Activated CD4-positive, alpha-beta memory T cell treated with anti-CD3 and anti-CD28 coated beads for 36 hours (primary cell): Measurements from ENCODE around the gene S1PR3. TPM values are rescaled to one million over a fixed set of nuclear protein-coding genes. Genes with fewer than 3 reads are reported as not detected.

Source experiments
- CTCF ChIA-PET: fragments of 350-600 bp; sonication (Branson Sonifier 250); formaldehyde crosslinking; loops from one replicate; lab custom pipeline; 2021; ENCODE audit warnings: antibody characterized with exemption, inconsistent platforms; lab: Charles Lee
- POLR2A ChIA-PET: fragments of 350-600 bp; sonication (Branson Sonifier 250); formaldehyde crosslinking; loops from one replicate; lab custom pipeline; 2021; ENCODE audit warnings: antibody characterized with exemption; lab: Charles Lee
- DNase-seq: peaks from one replicate; pipeline ENCODE4 v3.0.0-alpha.2; 2020
- H3K27ac Mint-ChIP-seq: one replicate; pipeline ENCODE4 v1.8.0; 2021; ENCODE audit warnings: mixed read lengths
- H3K27me3 Mint-ChIP-seq: one replicate; pipeline ENCODE4 v1.8.0; 2021; ENCODE audit warnings: mixed read lengths
- H3K36me3 Mint-ChIP-seq: one replicate; pipeline ENCODE4 v1.8.0; 2021; ENCODE audit warnings: mixed read lengths
- H3K4me1 Mint-ChIP-seq: one replicate; pipeline ENCODE4 v1.8.0; 2021; ENCODE audit warnings: low read depth, mixed read lengths
- H3K4me3 Mint-ChIP-seq: one replicate; pipeline ENCODE4 v1.8.0; 2021; ENCODE audit warnings: mild to moderate bottlenecking, mixed read lengths
- H3K9me3 Mint-ChIP-seq: one replicate; pipeline ENCODE4 v1.8.0; 2021; ENCODE audit warnings: mixed read lengths
- intact Hi-C: fragments of 100-400 bp; cut with micrococcal nuclease; formaldehyde crosslinking; loops from one replicate; pipeline ENCODE4 v1.15.1; 2023
- total RNA-seq, 2 experiments: library from RNA; stranded (reverse); gene quantifications; one replicate each; pipeline ENCODE4 v1.2.3, GENCODE V29; 2021

Gene S1PR3
- total RNA-seq, 2 experiments from 2014 or later, result 0.70 to 1.4 TPM

GRCh38 chr9:88953381-88954029, 37.8 kb upstream of the S1PR3 start:
- CTCF ChIA-PET, result interaction anchor here (1.7 kb wide), 1 partner anchor 47 kb away, joined by 3 read pairs; no protein-coding TSS in a partner anchor
- POLR2A ChIA-PET, result interaction anchor here (0.5 kb wide), 1 partner anchor 227 kb away, joined by 5 read pairs; no protein-coding TSS in a partner anchor
- no peak overlapping the region for H3K4me3 Mint-ChIP-seq
- H3K27me3 Mint-ChIP-seq, result peaks cover 27% of the 10 kb centered on the region
- intact Hi-C loops, result no loop called here
- H3K27ac Mint-ChIP-seq, result no peak overlapping the region
- DNase-seq, result no peak
- H3K9me3 Mint-ChIP-seq, result no peaks in the 10 kb centered on the region
- H3K36me3 Mint-ChIP-seq, result no peaks in the 10 kb centered on the region
- H3K4me1 Mint-ChIP-seq, result peaks cover 14% of the 10 kb centered on the region

GRCh38 chr9:88954066-88954465, 37.2 kb upstream of the S1PR3 start:
- ChIA-PET POLR2A (no interaction called here), CTCF (no interaction called here)
- no peak overlapping the region for H3K27ac Mint-ChIP-seq
- H3K27me3 Mint-ChIP-seq, result peaks cover 26% of the 10 kb centered on the region
- no peak for DNase-seq
- intact Hi-C loops, result no loop called here
- no peak overlapping the region for H3K4me3 Mint-ChIP-seq
- peaks cover 13% of the 10 kb centered on the region for H3K4me1 Mint-ChIP-seq
- no peaks in the 10 kb centered on the region for H3K36me3 Mint-ChIP-seq
- no peaks in the 10 kb centered on the region for H3K9me3 Mint-ChIP-seq

- no peaks in the 10 kb centered on the region for H3K36me3 Mint-ChIP-seq
- intact Hi-C loops, result no loop called here
- peaks cover 5% of the 10 kb centered on the region for H3K4me1 Mint-ChIP-seq
- no peak overlapping the region for H3K27ac Mint-ChIP-seq
- CTCF ChIA-PET, result no interaction called here
- peaks cover 20% of the 10 kb centered on the region for H3K27me3 Mint-ChIP-seq
- no peaks in the 10 kb centered on the region for H3K9me3 Mint-ChIP-seq
- POLR2A ChIA-PET, result no interaction called here
- H3K4me3 Mint-ChIP-seq, result no peak overlapping the region
- DNase-seq, result no peak
Observed at GRCh38 chr9:88957526-88957925, 33.7 kb upstream of the S1PR3 start.

GRCh38 chr9:88959727-88960469, 31.4 kb upstream of the S1PR3 start:
- ChIA-PET CTCF (no interaction called here), POLR2A (no interaction called here)
- H3K4me1 Mint-ChIP-seq, result no peaks in the 10 kb centered on the region
- no peak overlapping the region for H3K27ac Mint-ChIP-seq
- no peaks in the 10 kb centered on the region for H3K9me3 Mint-ChIP-seq
- intact Hi-C loops, result no loop called here
- no peak overlapping the region for H3K4me3 Mint-ChIP-seq
- peaks cover 7% of the 10 kb centered on the region for H3K27me3 Mint-ChIP-seq
- H3K36me3 Mint-ChIP-seq, result no peaks in the 10 kb centered on the region
- no peak for DNase-seq

GRCh38 chr9:88960632-88961031, 30.6 kb upstream of the S1PR3 start:
- no peak for DNase-seq
- no peaks in the 10 kb centered on the region for H3K36me3 Mint-ChIP-seq
- POLR2A ChIA-PET, result no interaction called here
- H3K4me3 Mint-ChIP-seq, result no peak overlapping the region
- CTCF ChIA-PET, result no interaction called here
- no peaks in the 10 kb centered on the region for H3K9me3 Mint-ChIP-seq
- intact Hi-C loops, result no loop called here
- no peaks in the 10 kb centered on the region for H3K4me1 Mint-ChIP-seq
- peaks cover 4% of the 10 kb centered on the region for H3K27me3 Mint-ChIP-seq
- H3K27ac Mint-ChIP-seq, result no peak overlapping the region

GRCh38 chr9:88965473-88965872, 25.8 kb upstream of the S1PR3 start:
- ChIA-PET CTCF (no interaction called here), POLR2A (no interaction called here)
- H3K27me3 Mint-ChIP-seq, result peaks cover 5% of the 10 kb centered on the region
- no peak overlapping the region for H3K4me3 Mint-ChIP-seq
- H3K9me3 Mint-ChIP-seq, result no peaks in the 10 kb centered on the region
- DNase-seq, result no peak
- no peaks in the 10 kb centered on the region for H3K4me1 Mint-ChIP-seq
- no peaks in the 10 kb centered on the region for H3K36me3 Mint-ChIP-seq
- no peak overlapping the region for H3K27ac Mint-ChIP-seq
- intact Hi-C loops, result no loop called here

GRCh38 chr9:88966894-88967676, 24.2 kb upstream of the S1PR3 start:
- Mint-ChIP-seq H3K27ac (no peak overlapping the region), H3K36me3 (no peaks in the 10 kb centered on the region), H3K4me3 (no peak overlapping the region), H3K27me3 (peaks cover 4% of the 10 kb centered on the region), H3K4me1 (no peaks in the 10 kb centered on the region), H3K9me3 (no peaks in the 10 kb centered on the region)
- ChIA-PET POLR2A (no interaction called here), CTCF (no interaction called here)
- intact Hi-C loops, result no loop called here
- DNase-seq, result no peak

- intact Hi-C loops, result no loop called here
- ChIA-PET POLR2A (no interaction called here), CTCF (no interaction called here)
- Mint-ChIP-seq H3K4me1 (no peaks in the 10 kb centered on the region), H3K27me3 (peaks cover 4% of the 10 kb centered on the region), H3K27ac (no peak overlapping the region), H3K9me3 (no peaks in the 10 kb centered on the region), H3K4me3 (no peak overlapping the region), H3K36me3 (no peaks in the 10 kb centered on the region)
- no peak for DNase-seq
Observed at GRCh38 chr9:88968799-88969198, 22.5 kb upstream of the S1PR3 start.

GRCh38 chr9:88969646-88970373, 21.5 kb upstream of the S1PR3 start:
- peaks cover 4% of the 10 kb centered on the region for H3K27me3 Mint-ChIP-seq
- no peaks in the 10 kb centered on the region for H3K9me3 Mint-ChIP-seq
- no peak overlapping the region for H3K4me3 Mint-ChIP-seq

GRCh38 chr9:88971131-88971960, 19.9 kb upstream of the S1PR3 start:
- H3K27ac Mint-ChIP-seq, result no peak overlapping the region

More at GRCh38 chr9:88969646-88970373, 21.5 kb upstream of the S1PR3 start:
- no peaks in the 10 kb centered on the region for H3K4me1 Mint-ChIP-seq
- H3K36me3 Mint-ChIP-seq, result no peaks in the 10 kb centered on the region
- ChIA-PET CTCF (no interaction called here), POLR2A (no interaction called here)
- no peak for DNase-seq
- intact Hi-C loops, result no loop called here
- no peak overlapping the region for H3K27ac Mint-ChIP-seq

GRCh38 chr9:88972401-88972800, 18.9 kb upstream of the S1PR3 start:
- H3K27me3 Mint-ChIP-seq, result peaks cover 7% of the 10 kb centered on the region
- no peak overlapping the region for H3K4me3 Mint-ChIP-seq
- H3K36me3 Mint-ChIP-seq, result no peaks in the 10 kb centered on the region
- no peak for DNase-seq
- no peaks in the 10 kb centered on the region for H3K9me3 Mint-ChIP-seq
- peaks cover 13% of the 10 kb centered on the region for H3K4me1 Mint-ChIP-seq
- no peak overlapping the region for H3K27ac Mint-ChIP-seq
- intact Hi-C loops, result no loop called here
- POLR2A ChIA-PET, result no interaction called here
- CTCF ChIA-PET, result no interaction called here

More at GRCh38 chr9:88971131-88971960, 19.9 kb upstream of the S1PR3 start:
- no peaks in the 10 kb centered on the region for H3K9me3 Mint-ChIP-seq
- CTCF ChIA-PET, result no interaction called here
- POLR2A ChIA-PET, result no interaction called here
- peaks cover 4% of the 10 kb centered on the region for H3K4me1 Mint-ChIP-seq
- intact Hi-C loops, result no loop called here
- no peaks in the 10 kb centered on the region for H3K36me3 Mint-ChIP-seq
- no peak for DNase-seq
- H3K27me3 Mint-ChIP-seq, result peaks cover 4% of the 10 kb centered on the region
- H3K4me3 Mint-ChIP-seq, result no peak overlapping the region
